Measurements from ENCODE around the gene HS3ST3A1.
"Not testable (repeated sequence)": the region's sequence is repeated elsewhere in the genome, so short reads cannot be mapped to it uniquely, and the experiment has no call there.

HS3ST3A1 gene

GRCh38 chr17:13522749-13523148 is 79.0 kb downstream of the HS3ST3A1 start:
- Mint-ChIP-seq H3K4me1 (ENCODE audit: low read depth) (no peaks in the 10 kb centered on the region), H3K4me3 (no peak overlapping the region), H3K36me3 (ENCODE audit: low read depth) (no peaks in the 10 kb centered on the region), H3K27ac (no peak overlapping the region), H3K9me3 (no peaks in the 10 kb centered on the region), H3K27me3 (ENCODE audit: low read depth) (no peaks in the 10 kb centered on the region)
- DNase-seq (ENCODE audit: low spot score): no peak

- Mint-ChIP-seq H3K27ac (no peak overlapping the region), H3K4me1 (ENCODE audit: low read depth) (no peaks in the 10 kb centered on the region)
- no peak for DNase-seq (ENCODE audit: low spot score)
Observed at GRCh38 chr17:13521784-13522183, 79.9 kb downstream of the HS3ST3A1 start.

GRCh38 chr17:13520899-13521572 is 80.7 kb downstream of the HS3ST3A1 start:
- H3K4me3 Mint-ChIP-seq: no peak overlapping the region
- no peaks in the 10 kb centered on the region for H3K4me1 Mint-ChIP-seq (ENCODE audit: low read depth)
- DNase-seq (ENCODE audit: low spot score): no peak
- H3K9me3 Mint-ChIP-seq: no peaks in the 10 kb centered on the region
- no peak overlapping the region for H3K27ac Mint-ChIP-seq
- no peaks in the 10 kb centered on the region for H3K36me3 Mint-ChIP-seq (ENCODE audit: low read depth)
- no peaks in the 10 kb centered on the region for H3K27me3 Mint-ChIP-seq (ENCODE audit: low read depth)

More at GRCh38 chr17:13521784-13522183, 79.9 kb downstream of the HS3ST3A1 start:
- H3K4me3 Mint-ChIP-seq: no peak overlapping the region
- no peaks in the 10 kb centered on the region for H3K27me3 Mint-ChIP-seq (ENCODE audit: low read depth)
- H3K9me3 Mint-ChIP-seq: no peaks in the 10 kb centered on the region
- no peaks in the 10 kb centered on the region for H3K36me3 Mint-ChIP-seq (ENCODE audit: low read depth)

- Mint-ChIP-seq H3K4me3 (no peak overlapping the region), H3K27ac (no peak overlapping the region), H3K9me3 (no peaks in the 10 kb centered on the region), H3K27me3 (ENCODE audit: low read depth) (no peaks in the 10 kb centered on the region), H3K4me1 (ENCODE audit: low read depth) (no peaks in the 10 kb centered on the region), H3K36me3 (ENCODE audit: low read depth) (no peaks in the 10 kb centered on the region)
- no peak for DNase-seq (ENCODE audit: low spot score)
Observed at GRCh38 chr17:13518261-13519000, 83.3 kb downstream of the HS3ST3A1 start.

- H3K9me3 Mint-ChIP-seq: no peaks in the 10 kb centered on the region
- peaks cover 3% of the 10 kb centered on the region for H3K4me1 Mint-ChIP-seq (ENCODE audit: low read depth)
- no peak for DNase-seq (ENCODE audit: low spot score)
- peaks cover 6% of the 10 kb centered on the region for H3K27me3 Mint-ChIP-seq (ENCODE audit: low read depth)
- no peak overlapping the region for H3K4me3 Mint-ChIP-seq
- no peak overlapping the region for H3K27ac Mint-ChIP-seq
- no peaks in the 10 kb centered on the region for H3K36me3 Mint-ChIP-seq (ENCODE audit: low read depth)
Observed at GRCh38 chr17:13513039-13513405, 88.7 kb downstream of the HS3ST3A1 start.

GRCh38 chr17:13510062-13510461 is 91.7 kb downstream of the HS3ST3A1 start:
- Mint-ChIP-seq H3K36me3 (ENCODE audit: low read depth) (no peaks in the 10 kb centered on the region), H3K27ac (no peak overlapping the region), H3K9me3 (no peaks in the 10 kb centered on the region), H3K4me3 (no peak overlapping the region), H3K27me3 (ENCODE audit: low read depth) (peaks cover 6% of the 10 kb centered on the region), H3K4me1 (ENCODE audit: low read depth) (peaks cover 3% of the 10 kb centered on the region)
- no peak for DNase-seq (ENCODE audit: low spot score)

GRCh38 chr17:13509527-13509926 is 92.2 kb downstream of the HS3ST3A1 start:
- peaks cover 6% of the 10 kb centered on the region for H3K27me3 Mint-ChIP-seq (ENCODE audit: low read depth)
- H3K36me3 Mint-ChIP-seq (ENCODE audit: low read depth): no peaks in the 10 kb centered on the region
- peak overlapping the region; percentile 32 for H3K4me3 Mint-ChIP-seq
- H3K9me3 Mint-ChIP-seq: no peaks in the 10 kb centered on the region
- no peak for DNase-seq (ENCODE audit: low spot score)
- peaks cover 3% of the 10 kb centered on the region for H3K4me1 Mint-ChIP-seq (ENCODE audit: low read depth)
- H3K27ac Mint-ChIP-seq: no peak overlapping the region

- H3K27ac Mint-ChIP-seq: no peak overlapping the region
- H3K36me3 Mint-ChIP-seq (ENCODE audit: low read depth): no peaks in the 10 kb centered on the region
- H3K9me3 Mint-ChIP-seq: no peaks in the 10 kb centered on the region
- H3K4me1 Mint-ChIP-seq (ENCODE audit: low read depth): peaks cover 3% of the 10 kb centered on the region
- peak overlapping the region; percentile 32 for H3K4me3 Mint-ChIP-seq
- DNase-seq (ENCODE audit: low spot score): no peak
- peaks cover 6% of the 10 kb centered on the region for H3K27me3 Mint-ChIP-seq (ENCODE audit: low read depth)
Observed at GRCh38 chr17:13508896-13509295, 92.8 kb downstream of the HS3ST3A1 start.

- no peak overlapping the region for H3K4me3 Mint-ChIP-seq
- H3K27me3 Mint-ChIP-seq (ENCODE audit: low read depth): no peaks in the 10 kb centered on the region
- H3K27ac Mint-ChIP-seq: no peak overlapping the region
- no peaks in the 10 kb centered on the region for H3K36me3 Mint-ChIP-seq (ENCODE audit: low read depth)
- H3K9me3 Mint-ChIP-seq: no peaks in the 10 kb centered on the region
- no peak for DNase-seq (ENCODE audit: low spot score)
- no peaks in the 10 kb centered on the region for H3K4me1 Mint-ChIP-seq (ENCODE audit: low read depth)
Observed at GRCh38 chr17:13503526-13503925, 98.2 kb downstream of the HS3ST3A1 start.

GRCh38 chr17:13502263-13502662 is 99.5 kb downstream of the HS3ST3A1 start:
- H3K27me3 Mint-ChIP-seq (ENCODE audit: low read depth): no peaks in the 10 kb centered on the region
- H3K9me3 Mint-ChIP-seq: no peaks in the 10 kb centered on the region
- no peak overlapping the region for H3K4me3 Mint-ChIP-seq
- no peaks in the 10 kb centered on the region for H3K36me3 Mint-ChIP-seq (ENCODE audit: low read depth)
- no peak overlapping the region for H3K27ac Mint-ChIP-seq
- no peak for DNase-seq (ENCODE audit: low spot score)
- no peaks in the 10 kb centered on the region for H3K4me1 Mint-ChIP-seq (ENCODE audit: low read depth)

GRCh38 chr17:13500947-13501346 is 100.8 kb downstream of the HS3ST3A1 start:
- Mint-ChIP-seq H3K4me1 (ENCODE audit: low read depth) (no peaks in the 10 kb centered on the region), H3K36me3 (ENCODE audit: low read depth) (no peaks in the 10 kb centered on the region), H3K4me3 (no peak overlapping the region), H3K27me3 (ENCODE audit: low read depth) (no peaks in the 10 kb centered on the region), H3K9me3 (no peaks in the 10 kb centered on the region), H3K27ac (no peak overlapping the region)
- DNase-seq (ENCODE audit: low spot score): no peak

GRCh38 chr17:13498184-13498583 is 103.5 kb downstream of the HS3ST3A1 start:
- no peak for DNase-seq (ENCODE audit: low spot score)
- no peak overlapping the region for H3K4me3 Mint-ChIP-seq
- no peaks in the 10 kb centered on the region for H3K36me3 Mint-ChIP-seq (ENCODE audit: low read depth)
- no peaks in the 10 kb centered on the region for H3K4me1 Mint-ChIP-seq (ENCODE audit: low read depth)
- no peaks in the 10 kb centered on the region for H3K9me3 Mint-ChIP-seq
- no peaks in the 10 kb centered on the region for H3K27me3 Mint-ChIP-seq (ENCODE audit: low read depth)
- no peak overlapping the region for H3K27ac Mint-ChIP-seq

- H3K36me3 Mint-ChIP-seq (ENCODE audit: low read depth); H3K4me3 Mint-ChIP-seq; DNase-seq (ENCODE audit: low spot score); H3K9me3 Mint-ChIP-seq; H3K27ac Mint-ChIP-seq; H3K27me3 Mint-ChIP-seq (ENCODE audit: low read depth); H3K4me1 Mint-ChIP-seq (ENCODE audit: low read depth): not testable (repeated sequence)
Observed at GRCh38 chr17:13496553-13497056, 105.1 kb downstream of the HS3ST3A1 start.

GRCh38 chr17:13495423-13495822 is 106.3 kb downstream of the HS3ST3A1 start:
- H3K4me1 Mint-ChIP-seq (ENCODE audit: low read depth): peaks cover 7% of the 10 kb centered on the region
- H3K36me3 Mint-ChIP-seq (ENCODE audit: low read depth): no peaks in the 10 kb centered on the region
- DNase-seq (ENCODE audit: low spot score): no peak
- peaks cover 4% of the 10 kb centered on the region for H3K9me3 Mint-ChIP-seq
- no peak overlapping the region for H3K4me3 Mint-ChIP-seq
- no peak overlapping the region for H3K27ac Mint-ChIP-seq
- H3K27me3 Mint-ChIP-seq (ENCODE audit: low read depth): no peaks in the 10 kb centered on the region

All from T-helper 2 cell treated with Interferon-gamma antibody and Interleukin-4, amounts not matched to agents 5 μg/mL and 100 μg/mL, for 36 hours (primary cell).